ENCODE results near the gene LEKR1.

LEKR1 gene

GRCh38 chr3:157065201-157065600 lies 239.0 kb downstream of the LEKR1 start:
- no peaks in the 10 kb centered on the region for H3K27me3 Mint-ChIP-seq

GRCh38 chr3:157066335-157067098 lies 240.4 kb downstream of the LEKR1 start:
- Mint-ChIP-seq H3K27me3 (no peaks in the 10 kb centered on the region), H3K4me1 (peaks cover 38% of the 10 kb centered on the region), H3K36me3 (ENCODE audit: insufficient read depth) (peaks cover 7% of the 10 kb centered on the region), H3K9me3 (no peaks in the 10 kb centered on the region), H3K27ac (ENCODE audit: low read depth) (peak overlapping the region; percentile 36), H3K4me3 (peak overlapping the region; percentile 60)
- ATAC-seq (replicated peaks; ENCODE audit: extremely low read depth, poor library complexity, severe bottlenecking), result no peak
- no peak for DNase-seq (ENCODE audit: low spot score in 2 of 2)

More at GRCh38 chr3:157065201-157065600, 239.0 kb downstream of the LEKR1 start:
- peak overlapping the region; percentile 0 for H3K4me3 Mint-ChIP-seq
- H3K36me3 Mint-ChIP-seq (ENCODE audit: insufficient read depth), result peaks cover 7% of the 10 kb centered on the region
- H3K4me1 Mint-ChIP-seq, result peaks cover 36% of the 10 kb centered on the region
- ATAC-seq (replicated peaks; ENCODE audit: extremely low read depth, poor library complexity, severe bottlenecking), result no peak
- H3K27ac Mint-ChIP-seq (ENCODE audit: low read depth), result peak overlapping the region; percentile 36
- no peaks in the 10 kb centered on the region for H3K9me3 Mint-ChIP-seq
- no peak for DNase-seq (ENCODE audit: low spot score in 2 of 2)

- peaks cover 7% of the 10 kb centered on the region for H3K36me3 Mint-ChIP-seq (ENCODE audit: insufficient read depth)
- peak in 1 of 2 donors; percentile 38 for DNase-seq (ENCODE audit: low spot score in 2 of 2)
- H3K4me1 Mint-ChIP-seq, result peaks cover 44% of the 10 kb centered on the region
- ATAC-seq (replicated peaks; ENCODE audit: extremely low read depth, poor library complexity, severe bottlenecking), result peak; percentile 94
- H3K27ac Mint-ChIP-seq (ENCODE audit: low read depth), result peak overlapping the region; percentile 36
- peak overlapping the region; percentile 60 for H3K4me3 Mint-ChIP-seq
- no peaks in the 10 kb centered on the region for H3K27me3 Mint-ChIP-seq
- H3K9me3 Mint-ChIP-seq, result no peaks in the 10 kb centered on the region
Measured at GRCh38 chr3:157067114-157067513, 241.0 kb downstream of the LEKR1 start.

- H3K27me3 Mint-ChIP-seq, result no peaks in the 10 kb centered on the region
- no peak overlapping the region for H3K27ac Mint-ChIP-seq (ENCODE audit: low read depth)
- H3K36me3 Mint-ChIP-seq (ENCODE audit: insufficient read depth), result peaks cover 7% of the 10 kb centered on the region
- no peak for DNase-seq (ENCODE audit: low spot score in 2 of 2)
- no peak overlapping the region for H3K4me3 Mint-ChIP-seq
- ATAC-seq (replicated peaks; ENCODE audit: extremely low read depth, poor library complexity, severe bottlenecking), result no peak
- no peaks in the 10 kb centered on the region for H3K9me3 Mint-ChIP-seq
- peaks cover 44% of the 10 kb centered on the region for H3K4me1 Mint-ChIP-seq
Measured at GRCh38 chr3:157069406-157069805, 243.3 kb downstream of the LEKR1 start.

- Mint-ChIP-seq H3K27me3 (no peaks in the 10 kb centered on the region), H3K27ac (ENCODE audit: low read depth) (no peak overlapping the region), H3K9me3 (no peaks in the 10 kb centered on the region), H3K4me3 (no peak overlapping the region), H3K4me1 (peaks cover 44% of the 10 kb centered on the region), H3K36me3 (ENCODE audit: insufficient read depth) (peaks cover 7% of the 10 kb centered on the region)
- DNase-seq (ENCODE audit: low spot score in 2 of 2) (no peak), ATAC-seq (replicated peaks; ENCODE audit: extremely low read depth, poor library complexity, severe bottlenecking) (no peak)
Measured at GRCh38 chr3:157069846-157070677, 243.9 kb downstream of the LEKR1 start.

GRCh38 chr3:157070678-157070999 lies 244.5 kb downstream of the LEKR1 start:
- Mint-ChIP-seq H3K9me3 (no peaks in the 10 kb centered on the region), H3K4me3 (no peak overlapping the region), H3K36me3 (ENCODE audit: insufficient read depth) (peaks cover 5% of the 10 kb centered on the region), H3K4me1 (peaks cover 40% of the 10 kb centered on the region), H3K27me3 (no peaks in the 10 kb centered on the region), H3K27ac (ENCODE audit: low read depth) (no peak overlapping the region)
- DNase-seq (ENCODE audit: low spot score in 2 of 2) (no peak), ATAC-seq (replicated peaks; ENCODE audit: extremely low read depth, poor library complexity, severe bottlenecking) (no peak)

- Mint-ChIP-seq H3K4me1 (peaks cover 32% of the 10 kb centered on the region), H3K27me3 (no peaks in the 10 kb centered on the region), H3K36me3 (ENCODE audit: insufficient read depth) (peaks cover 5% of the 10 kb centered on the region), H3K9me3 (no peaks in the 10 kb centered on the region), H3K27ac (ENCODE audit: low read depth) (peak overlapping the region; percentile 84), H3K4me3 (no peak overlapping the region)
- no peak for DNase-seq (ENCODE audit: low spot score in 2 of 2)
- ATAC-seq (replicated peaks; ENCODE audit: extremely low read depth, poor library complexity, severe bottlenecking), result no peak
Measured at GRCh38 chr3:157071744-157072525, 245.8 kb downstream of the LEKR1 start.

- H3K4me3 Mint-ChIP-seq, result no peak overlapping the region
- no peak for ATAC-seq (replicated peaks; ENCODE audit: extremely low read depth, poor library complexity, severe bottlenecking)
- H3K27ac Mint-ChIP-seq (ENCODE audit: low read depth), result no peak overlapping the region
- no peak for DNase-seq (ENCODE audit: low spot score in 2 of 2)
- no peaks in the 10 kb centered on the region for H3K9me3 Mint-ChIP-seq
- H3K4me1 Mint-ChIP-seq, result peaks cover 13% of the 10 kb centered on the region
- no peaks in the 10 kb centered on the region for H3K36me3 Mint-ChIP-seq (ENCODE audit: insufficient read depth)
- H3K27me3 Mint-ChIP-seq, result no peaks in the 10 kb centered on the region
Measured at GRCh38 chr3:157073810-157074209, 247.7 kb downstream of the LEKR1 start.

- Mint-ChIP-seq H3K27me3 (no peaks in the 10 kb centered on the region), H3K36me3 (ENCODE audit: insufficient read depth) (no peaks in the 10 kb centered on the region)
Measured at GRCh38 chr3:157074490-157074889, 248.3 kb downstream of the LEKR1 start.

GRCh38 chr3:157074981-157075380 lies 248.8 kb downstream of the LEKR1 start:
- H3K9me3 Mint-ChIP-seq, result no peaks in the 10 kb centered on the region
- ATAC-seq (replicated peaks; ENCODE audit: extremely low read depth, poor library complexity, severe bottlenecking), result no peak

More at GRCh38 chr3:157074490-157074889, 248.3 kb downstream of the LEKR1 start:
- peaks cover 13% of the 10 kb centered on the region for H3K4me1 Mint-ChIP-seq
- DNase-seq (ENCODE audit: low spot score in 2 of 2) (no peak), ATAC-seq (replicated peaks; ENCODE audit: extremely low read depth, poor library complexity, severe bottlenecking) (no peak)
- H3K27ac Mint-ChIP-seq (ENCODE audit: low read depth), result no peak overlapping the region
- H3K9me3 Mint-ChIP-seq, result no peaks in the 10 kb centered on the region
- H3K4me3 Mint-ChIP-seq, result no peak overlapping the region

GRCh38 chr3:157075693-157076420 lies 249.7 kb downstream of the LEKR1 start:
- H3K27ac Mint-ChIP-seq (ENCODE audit: low read depth), result no peak overlapping the region

More at GRCh38 chr3:157074981-157075380, 248.8 kb downstream of the LEKR1 start:
- peaks cover 13% of the 10 kb centered on the region for H3K4me1 Mint-ChIP-seq
- no peak for DNase-seq (ENCODE audit: low spot score in 2 of 2)
- H3K27me3 Mint-ChIP-seq, result no peaks in the 10 kb centered on the region
- H3K4me3 Mint-ChIP-seq, result no peak overlapping the region
- H3K27ac Mint-ChIP-seq (ENCODE audit: low read depth), result no peak overlapping the region
- no peaks in the 10 kb centered on the region for H3K36me3 Mint-ChIP-seq (ENCODE audit: insufficient read depth)

GRCh38 chr3:157077565-157077991 lies 251.4 kb downstream of the LEKR1 start:
- H3K4me3 Mint-ChIP-seq, result no peak overlapping the region
- peaks cover 5% of the 10 kb centered on the region for H3K36me3 Mint-ChIP-seq (ENCODE audit: insufficient read depth)
- ATAC-seq (replicated peaks; ENCODE audit: extremely low read depth, poor library complexity, severe bottlenecking), result no peak
- H3K27me3 Mint-ChIP-seq, result no peaks in the 10 kb centered on the region
- no peak overlapping the region for H3K27ac Mint-ChIP-seq (ENCODE audit: low read depth)
- no peak for DNase-seq (ENCODE audit: low spot score in 2 of 2)
- no peaks in the 10 kb centered on the region for H3K9me3 Mint-ChIP-seq
- H3K4me1 Mint-ChIP-seq, result peaks cover 18% of the 10 kb centered on the region

More at GRCh38 chr3:157075693-157076420, 249.7 kb downstream of the LEKR1 start:
- no peak for ATAC-seq (replicated peaks; ENCODE audit: extremely low read depth, poor library complexity, severe bottlenecking)
- Mint-ChIP-seq H3K4me3 (no peak overlapping the region), H3K27me3 (no peaks in the 10 kb centered on the region), H3K36me3 (ENCODE audit: insufficient read depth) (no peaks in the 10 kb centered on the region), H3K4me1 (peaks cover 13% of the 10 kb centered on the region), H3K9me3 (no peaks in the 10 kb centered on the region)
- no peak for DNase-seq (ENCODE audit: low spot score in 2 of 2)
